K562 (cell line): Measurements from ENCODE around the gene KCNK2.

Source experiments
- CREB1 ChIP-seq, 2 experiments: sonication (generic) in 1 of 2; formaldehyde crosslinking in 1 of 2; IDR thresholded peaks; 2 replicates each; pipeline versions ENCODE4 v1.6.1 to v1.8.0; 2012 to 2022; ENCODE audit warnings: inconsistent platforms in 1 of 2, mild to moderate bottlenecking in 1 of 2, missing genetic modification reagents in 1 of 2, moderate library complexity in 1 of 2
- E2F6 ChIP-seq, 2 experiments: IDR thresholded peaks; 2 replicates each; pipeline ENCODE4 v1.6.1; 2011; ENCODE audit warnings: borderline replicate concordance in 1 of 2, control low read depth in 1 of 2, low read depth in 1 of 2, low read length in 1 of 2, mild to moderate bottlenecking in 1 of 2, mixed read lengths in 1 of 2, moderate library complexity in 1 of 2; ENCODE audit not compliant: insufficient read depth in 1 of 2, insufficient read length in 1 of 2, poor library complexity in 1 of 2, severe bottlenecking in 1 of 2; ENCODE audit errors: extremely low read depth in 1 of 2
- ESRRA ChIP-seq: fragments of 450-650 bp; IDR thresholded peaks from 2 replicates; pipeline ENCODE4 v1.6.1; 2014; ENCODE audit warnings: low read depth, mild to moderate bottlenecking, moderate library complexity, borderline replicate concordance
- GABPA ChIP-seq: fragments of 200-800 bp; sonication (Bioruptor generic); conservative IDR thresholded peaks from 2 replicates; pipeline ENCODE4 v1.6.1; 2016; ENCODE audit warnings: low read depth, missing genetic modification characterization, missing compliant biosample characterization
- TAF15 ChIP-seq: fragments of 200-400 bp; formaldehyde crosslinking; IDR thresholded peaks from 2 replicates; pipeline ENCODE4 v1.6.1; 2017; ENCODE audit warnings: mild to moderate bottlenecking, low read depth, low read length, moderate library complexity

DNA sequence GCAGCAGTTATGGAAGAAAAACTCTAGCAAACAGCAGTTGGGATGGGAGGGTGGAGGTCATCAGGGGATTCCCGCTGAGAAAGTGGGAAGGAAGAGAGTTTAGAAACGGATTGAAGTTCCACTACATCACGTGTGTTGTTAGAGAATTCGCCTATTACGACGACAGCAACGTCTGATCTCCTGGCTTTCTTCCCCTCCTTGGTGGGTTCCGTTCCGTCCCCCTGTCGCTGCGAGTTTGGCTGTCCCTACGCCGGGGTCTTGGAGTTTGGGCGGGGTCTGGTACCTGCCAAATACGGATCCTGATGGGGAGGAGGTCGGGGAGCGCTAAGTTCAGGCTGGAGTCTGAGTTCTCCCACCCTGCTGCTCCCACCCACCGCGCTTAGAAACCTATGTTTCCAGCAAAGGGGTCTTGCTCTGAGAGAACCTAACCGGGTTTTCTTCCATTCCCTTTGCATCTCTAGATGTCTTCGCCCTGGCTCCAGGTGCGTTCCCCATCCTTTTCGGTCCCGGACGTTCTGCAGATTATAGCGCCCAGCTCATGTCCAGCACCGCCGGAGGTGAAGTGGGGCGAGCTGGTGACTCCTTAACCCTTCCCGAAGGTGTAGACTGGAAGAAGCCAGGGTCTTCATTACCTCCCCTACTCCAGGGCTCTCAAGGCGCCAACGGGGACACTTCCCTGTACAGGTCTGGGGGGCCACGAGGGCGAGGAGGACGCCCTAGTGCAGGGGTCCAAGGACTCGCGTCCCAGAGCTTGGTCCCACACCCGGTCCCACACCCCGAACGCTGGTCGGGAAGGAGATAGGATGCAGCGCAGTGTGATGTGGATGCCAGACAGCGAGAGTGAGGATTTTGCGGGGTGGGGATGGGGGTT, 641 bp upstream of the KCNK2 start:
- TF ChIP-seq GABPA (tag) (no peak), E2F6 (IDR thresholded peaks at IDR 0.05; ENCODE audit: borderline replicate concordance in 1 of 2, extremely low read depth in 1 of 2, insufficient read depth in 1 of 2, insufficient read length in 1 of 2, low read depth in 1 of 2, low read length in 1 of 2, poor library complexity in 1 of 2, severe bottlenecking in 1 of 2) (no peak), ESRRA (no peak), CREB1 (IDR thresholded peaks at IDR 0.05) (no peak), CREB1 (CRISPR knock-in tag; IDR thresholded peaks at IDR 0.05) (no peak), TAF15 (no peak)
